Endothelial cell of umbilical vein (primary cell): ENCODE data around the gene RBBP5. TPM values are rescaled to one million over a fixed set of nuclear protein-coding genes. Genes with fewer than 3 reads are reported as not detected.

Experiments used
- BruUV-seq: library from RNA; stranded (reverse); fragments of 400-500 nt; replicated peaks from 2 replicates; lab custom pipeline; 2021; lab: Mats Ljungman, UMichigan
- CTCF ChIA-PET: fragments of 300-600, 350-600 bp; sonication (Branson Sonifier 250); formaldehyde crosslinking; loops from one replicate; lab custom pipeline; 2021; ENCODE audit warnings: antibody characterized with exemption, inconsistent platforms; lab: Charles Lee
- POLR2A ChIA-PET: fragments of 300-600, 350-600 bp; sonication (Branson Sonifier 250); formaldehyde crosslinking; loops from one replicate; lab custom pipeline; 2021; ENCODE audit warnings: antibody characterized with exemption, inconsistent platforms; lab: Charles Lee
- DNase-seq: peaks from one replicate; pipeline ENCODE4 v3.0.0-alpha.2; 2011; ENCODE audit warnings: low read depth, low spot score
- FAIRE-seq: peaks from 2 replicates; lab custom pipeline; 2011; peaks lifted over from hg19 to GRCh38; lab: Jason Lieb, UNC
- H2AFZ ChIP-seq: 2 replicates; pipeline ENCODE4 v1.6.0; 2012; ENCODE audit warnings: low read depth, low read length, control low read depth, inconsistent platforms
- H3K27ac ChIP-seq: 2 replicates; pipeline ENCODE4 v1.5.1; 2011; ENCODE audit warnings: low read depth, mild to moderate bottlenecking, control low read depth, low read length, moderate library complexity; ENCODE audit not compliant: insufficient read depth
- H3K27me3 ChIP-seq, 2 experiments: 2 replicates each; pipeline versions ENCODE4 v1.6.0 to v1.6.1; 2011; ENCODE audit warnings: low read length in 2 of 2, mixed read lengths in 1 of 2; ENCODE audit not compliant: control insufficient read depth in 2 of 2, insufficient read depth in 2 of 2
- H3K36me3 ChIP-seq, 2 experiments: 2 replicates in 1 of 2; 3 replicates in 1 of 2; pipeline ENCODE4 v1.5.1; 2011; ENCODE audit warnings: low read length in 2 of 2, mild to moderate bottlenecking in 1 of 2, moderate library complexity in 1 of 2; ENCODE audit not compliant: control insufficient read depth in 2 of 2, insufficient read depth in 2 of 2; ENCODE audit errors: extremely low read depth in 1 of 2
- H3K4me1 ChIP-seq: 3 replicates; pipeline ENCODE4 v1.5.1; 2011; ENCODE audit warnings: mild to moderate bottlenecking, low read length; ENCODE audit not compliant: control insufficient read depth, insufficient read depth; ENCODE audit errors: extremely low read depth
- H3K4me2 ChIP-seq: 2 replicates; pipeline ENCODE4 v1.6.1; 2011; ENCODE audit warnings: low read length, control low read depth, mixed read lengths; ENCODE audit not compliant: insufficient read depth
- H3K4me3 ChIP-seq, 3 experiments: fragments of 200-600 bp in 1 of 3; sonication (generic), shearing (Covaris generic) in 1 of 3; replicated peaks in 1 of 3; 2 replicates each; pipeline ENCODE4 v1.5.1; 2011 to 2016; ENCODE audit warnings: control low read depth in 3 of 3, low read length in 3 of 3, mild to moderate bottlenecking in 2 of 3, inconsistent platforms in 1 of 3, low read depth in 1 of 3, moderate library complexity in 1 of 3; ENCODE audit not compliant: insufficient read depth in 1 of 3
- H3K79me2 ChIP-seq: 2 replicates; pipeline ENCODE4 v1.6.0; 2012; ENCODE audit warnings: low read length, inconsistent platforms; ENCODE audit not compliant: control insufficient read depth, insufficient read depth
- H3K9ac ChIP-seq: replicated peaks from 2 replicates; pipeline ENCODE3; 2011; ENCODE audit warnings: low read length, control low read depth; ENCODE audit not compliant: insufficient read depth; ENCODE audit errors: extremely low read depth
- H3K9me1 ChIP-seq: replicated peaks from 3 replicates; pipeline ENCODE4 v1.6.0; 2011; ENCODE audit warnings: mild to moderate bottlenecking, low read length; ENCODE audit not compliant: control insufficient read depth, insufficient read depth; ENCODE audit errors: extremely low read depth
- H3K9me3 ChIP-seq: replicated peaks from 2 replicates; pipeline ENCODE4 v1.5.1; 2012; ENCODE audit warnings: low read length, inconsistent platforms; ENCODE audit not compliant: control insufficient read depth, insufficient read depth
- H4K20me1 ChIP-seq: replicated peaks from 2 replicates; pipeline ENCODE3; 2011; ENCODE audit warnings: mild to moderate bottlenecking, low read length; ENCODE audit not compliant: control insufficient read depth, insufficient read depth; ENCODE audit errors: extremely low read depth
- EZH2 ChIP-seq: IDR thresholded peaks from 2 replicates; pipeline ENCODE4 v1.6.1; 2012; ENCODE audit warnings: borderline replicate concordance, low read depth, mild to moderate bottlenecking, moderate library complexity, low read length, inconsistent platforms; ENCODE audit not compliant: severe bottlenecking
- FOS ChIP-seq: IDR thresholded peaks from 2 replicates; pipeline ENCODE4 v1.6.1; 2011; ENCODE audit warnings: mild to moderate bottlenecking, low read length, moderate library complexity, borderline replicate concordance; ENCODE audit not compliant: insufficient read depth
- GATA2 ChIP-seq: IDR thresholded peaks from 2 replicates; pipeline ENCODE4 v1.7.0; 2011; ENCODE audit warnings: low read depth, mild to moderate bottlenecking, moderate library complexity, mixed read lengths, low read length; ENCODE audit not compliant: insufficient read length, insufficient read depth
- JUN ChIP-seq: IDR thresholded peaks from 2 replicates; pipeline ENCODE4 v1.6.1; 2011; ENCODE audit warnings: borderline replicate concordance, low read depth; ENCODE audit not compliant: insufficient read length, insufficient read depth
- MYC ChIP-seq: IDR thresholded peaks from one replicate; pipeline ENCODE4 v1.6.1; 2011; ENCODE audit warnings: mild to moderate bottlenecking, low read depth, low read length
- POLR2A ChIP-seq: IDR thresholded peaks from 2 replicates; pipeline ENCODE4 v1.6.1; 2012; ENCODE audit warnings: low read depth, mild to moderate bottlenecking, control low read depth, low read length
- POLR2AphosphoS5 ChIP-seq: IDR thresholded peaks from 2 replicates; pipeline ENCODE4 v1.6.1; 2012; ENCODE audit warnings: low read depth, mild to moderate bottlenecking, control low read depth, low read length, moderate library complexity; ENCODE audit not compliant: insufficient read depth
- dilution Hi-C: fragments of 300-500 bp; cut with MboI; formaldehyde crosslinking; loops from one replicate; pipeline ENCODE4 v1.15.0; 2019; ENCODE audit warnings: low sequenced_read_pairs; ENCODE audit not compliant: extremely low pct_ligation_motif_present
- intact Hi-C: fragments of 100-400 bp; cut with micrococcal nuclease; formaldehyde crosslinking; loops from one replicate; pipeline ENCODE4 v1.10.0; 2022
- polyA plus RNA-seq, 4 experiments: library from polyadenylated mRNA; depleted of rRNA in 3 of 4; stranded (reverse) in 3 of 4; unstranded in 1 of 4; fragments of >200 nt; gene quantifications; 2 replicates each; pipeline versions ENCODE4 v1.2.1 to v1.2.3, GENCODE V29; 2011 to 2012; ENCODE audit warnings: missing spikeins in 1 of 4
- total RNA-seq: library from RNA; stranded (reverse); gene quantifications from 2 replicates; pipeline ENCODE4 v1.2.3, GENCODE V29; 2021
- TF ChIP-seq, protein P1 (sequence below): IDR thresholded peaks from 2 replicates; pipeline ENCODE4 v1.6.1; 2011; ENCODE audit not compliant: insufficient read depth, insufficient read length
- TF ChIP-seq, protein P2 (sequence below), 2 donors: IDR thresholded peaks; 1 replicate in 1 of 2; 2 replicates in 1 of 2; pipeline ENCODE4 v1.5.1; 2011; ENCODE audit warnings: low read length in 2 of 2, mild to moderate bottlenecking in 2 of 2, moderate library complexity in 2 of 2, control low read depth in 1 of 2, inconsistent platforms in 1 of 2, low read depth in 1 of 2; ENCODE audit not compliant: insufficient read depth in 1 of 2; ENCODE audit errors: extremely low read depth in 1 of 2

RBBP5 gene
- total and polyA plus RNA-seq, 2 donors (not counting 3 experiments of a cell fraction or from before 2014, with no cell fraction given): 5.8 to 14.2 TPM

DNA sequence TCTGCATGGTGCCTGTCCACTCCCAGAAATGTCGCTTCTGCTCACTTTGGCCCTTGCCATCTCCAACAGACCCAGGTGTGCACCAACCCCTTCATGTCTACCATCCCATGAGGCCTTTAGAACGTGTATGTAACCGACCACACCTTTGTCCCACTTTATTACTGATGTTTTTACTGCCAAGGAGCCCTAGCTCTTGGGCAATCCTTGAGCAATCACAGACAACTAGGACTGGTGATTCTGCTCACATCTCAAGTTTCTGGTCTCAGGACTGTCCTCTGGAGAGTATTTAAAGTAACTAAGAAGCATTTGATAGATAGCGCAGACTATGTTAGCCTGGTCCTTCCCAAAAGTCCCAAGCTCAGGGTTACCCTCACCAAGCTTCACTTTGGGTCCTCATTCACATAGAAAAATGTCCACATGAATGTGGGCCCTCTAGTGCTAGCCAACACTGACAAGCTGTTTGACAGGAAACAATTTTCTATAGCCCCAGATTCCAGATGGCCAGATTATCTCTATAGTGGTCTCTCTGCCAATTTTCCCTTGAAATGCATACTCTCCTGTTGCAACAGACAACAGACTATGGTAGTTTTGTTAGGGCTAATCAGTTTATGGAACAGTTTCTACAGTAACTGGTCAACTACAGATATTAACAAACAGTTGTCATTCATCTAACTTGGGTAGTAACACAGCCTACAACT is 30.6 kb downstream of the RBBP5 start:
- Histone ChIP-seq H3K4me1 (no peaks in the 10 kb centered on the region), H3K4me2 (no peak overlapping the region), H3K9me1 (no peaks in the 10 kb centered on the region), H3K79me2 (no peaks in the 10 kb centered on the region), H3K9me3 (no peaks in the 10 kb centered on the region), H4K20me1 (no peaks in the 10 kb centered on the region), H3K4me3 (no peak overlapping the region), H3K27ac (no peak overlapping the region), H3K36me3 (peaks cover 9 to 13% of the 10 kb centered on the region in 2 experiments), H3K9ac (no peak overlapping the region), H3K27me3 (no peaks in the 10 kb centered on the region), H2AFZ (no peak overlapping the region)
- FAIRE-seq (no peak), DNase-seq (no peak)
- dilution Hi-C loops (no loop called here), intact Hi-C loops (no loop called here)
- CTCF ChIA-PET: interaction anchor here (1.0 to 4.8 kb wide), 2 partner anchors 10 to 30 kb away, joined by 3 to 24 read pairs; no protein-coding TSS in a partner anchor
- POLR2A ChIA-PET: no interaction called here
- no peak for TF ChIP-seq EZH2
- TF ChIP-seq MYC: no peak
- no peak for TF ChIP-seq POLR2AphosphoS5
- no peak for TF ChIP-seq FOS
- TF ChIP-seq POLR2A: no peak
- TF ChIP-seq JUN: no peak
- TF ChIP-seq, protein P1, sequence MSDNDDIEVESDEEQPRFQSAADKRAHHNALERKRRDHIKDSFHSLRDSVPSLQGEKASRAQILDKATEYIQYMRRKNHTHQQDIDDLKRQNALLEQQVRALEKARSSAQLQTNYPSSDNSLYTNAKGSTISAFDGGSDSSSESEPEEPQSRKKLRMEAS: no peak
- TF ChIP-seq, protein P2, sequence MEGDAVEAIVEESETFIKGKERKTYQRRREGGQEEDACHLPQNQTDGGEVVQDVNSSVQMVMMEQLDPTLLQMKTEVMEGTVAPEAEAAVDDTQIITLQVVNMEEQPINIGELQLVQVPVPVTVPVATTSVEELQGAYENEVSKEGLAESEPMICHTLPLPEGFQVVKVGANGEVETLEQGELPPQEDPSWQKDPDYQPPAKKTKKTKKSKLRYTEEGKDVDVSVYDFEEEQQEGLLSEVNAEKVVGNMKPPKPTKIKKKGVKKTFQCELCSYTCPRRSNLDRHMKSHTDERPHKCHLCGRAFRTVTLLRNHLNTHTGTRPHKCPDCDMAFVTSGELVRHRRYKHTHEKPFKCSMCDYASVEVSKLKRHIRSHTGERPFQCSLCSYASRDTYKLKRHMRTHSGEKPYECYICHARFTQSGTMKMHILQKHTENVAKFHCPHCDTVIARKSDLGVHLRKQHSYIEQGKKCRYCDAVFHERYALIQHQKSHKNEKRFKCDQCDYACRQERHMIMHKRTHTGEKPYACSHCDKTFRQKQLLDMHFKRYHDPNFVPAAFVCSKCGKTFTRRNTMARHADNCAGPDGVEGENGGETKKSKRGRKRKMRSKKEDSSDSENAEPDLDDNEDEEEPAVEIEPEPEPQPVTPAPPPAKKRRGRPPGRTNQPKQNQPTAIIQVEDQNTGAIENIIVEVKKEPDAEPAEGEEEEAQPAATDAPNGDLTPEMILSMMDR (IDR thresholded peaks at IDR 0.05; ENCODE audit: extremely low read depth in 1 of 2, insufficient read depth in 1 of 2, low read depth in 1 of 2, low read length in 2 of 2): no peak
- TF ChIP-seq GATA2: no peak
- BruUV-seq: no TSS peak
